Measurements from ENCODE around the gene PRPSAP2.
"Not testable (repeated sequence)": the region's sequence is repeated elsewhere in the genome, so short reads cannot be mapped to it uniquely, and the experiment has no call there.

Gene PRPSAP2

GRCh38 chr17:18891541-18891940, 33.6 kb downstream of the PRPSAP2 start:
- no peak for DNase-seq

GRCh38 chr17:18896146-18896545, 38.2 kb downstream of the PRPSAP2 start:
- DNase-seq, result no peak

GRCh38 chr17:18896947-18897346, 39.0 kb downstream of the PRPSAP2 start:
- DNase-seq, result no peak

- DNase-seq, result no peak
Measured at GRCh38 chr17:18904482-18904881, 46.6 kb downstream of the PRPSAP2 start.

- DNase-seq, result no peak
Measured at GRCh38 chr17:18905226-18905625, 47.3 kb downstream of the PRPSAP2 start.

- no peak for DNase-seq
Measured at GRCh38 chr17:18910326-18910725, 52.4 kb downstream of the PRPSAP2 start.

GRCh38 chr17:18910881-18911280, 53.0 kb downstream of the PRPSAP2 start:
- DNase-seq, result no peak

- no peak for DNase-seq
Measured at GRCh38 chr17:18916816-18917500, 59.0 kb downstream of the PRPSAP2 start.

- no peak for DNase-seq
Measured at GRCh38 chr17:18917506-18918032, 59.6 kb downstream of the PRPSAP2 start.

- DNase-seq, result no peak
Measured at GRCh38 chr17:18919963-18920362, 62.0 kb downstream of the PRPSAP2 start.

GRCh38 chr17:18920911-18921441, 63.0 kb downstream of the PRPSAP2 start:
- no peak for DNase-seq

GRCh38 chr17:18921485-18921884, 63.6 kb downstream of the PRPSAP2 start:
- no peak for DNase-seq

- DNase-seq, result no peak
Measured at GRCh38 chr17:18921912-18922451, 64.1 kb downstream of the PRPSAP2 start.

GRCh38 chr17:18922596-18922995, 64.7 kb downstream of the PRPSAP2 start:
- not testable (repeated sequence) for DNase-seq

- no peak for DNase-seq
Measured at GRCh38 chr17:18925187-18925586, 67.3 kb downstream of the PRPSAP2 start.

GRCh38 chr17:18928628-18929125, 70.7 kb downstream of the PRPSAP2 start:
- no peak for DNase-seq

GRCh38 chr17:18932360-18933055, 74.6 kb downstream of the PRPSAP2 start:
- no peak for DNase-seq

GRCh38 chr17:18933102-18934058, 75.4 kb downstream of the PRPSAP2 start:
- no peak for DNase-seq

GRCh38 chr17:18937981-18938691, 80.2 kb downstream of the PRPSAP2 start:
- no peak for DNase-seq

GRCh38 chr17:18938692-18939023, 80.7 kb downstream of the PRPSAP2 start:
- no peak for DNase-seq

GRCh38 chr17:18944646-18945045, 86.7 kb downstream of the PRPSAP2 start:
- no peak for DNase-seq

GRCh38 chr17:18946536-18946935, 88.6 kb downstream of the PRPSAP2 start:
- no peak for DNase-seq
